PC-9 (cell line): ENCODE measurements around the gene LYPLA2.

ENCODE experiments used
- CTCF ChIP-seq: fragments of 200-600 bp; sonication (generic); conservative IDR thresholded peaks from 2 replicates; pipeline ENCODE4 v1.6.1; 2017; ENCODE audit warnings: mixed run types, antibody characterized with exemption, mild to moderate bottlenecking, moderate library complexity
- EZH2 ChIP-seq: fragments of 200-600 bp; sonication (generic); IDR thresholded peaks from 2 replicates; pipeline ENCODE4 v1.8.0; 2017; ENCODE audit warnings: antibody characterized with exemption, low read depth

GRCh38 chr1:23763041-23763577 is 27.8 kb upstream of the LYPLA2 start:
- TF ChIP-seq CTCF, result no peak
- no peak for TF ChIP-seq EZH2
